ENCODE results near the gene UGT2B17.
"Not testable (repeated sequence)": the region's sequence is repeated elsewhere in the genome, so short reads cannot be mapped to it uniquely, and the experiment has no call there.

UGT2B17 gene

DNA sequence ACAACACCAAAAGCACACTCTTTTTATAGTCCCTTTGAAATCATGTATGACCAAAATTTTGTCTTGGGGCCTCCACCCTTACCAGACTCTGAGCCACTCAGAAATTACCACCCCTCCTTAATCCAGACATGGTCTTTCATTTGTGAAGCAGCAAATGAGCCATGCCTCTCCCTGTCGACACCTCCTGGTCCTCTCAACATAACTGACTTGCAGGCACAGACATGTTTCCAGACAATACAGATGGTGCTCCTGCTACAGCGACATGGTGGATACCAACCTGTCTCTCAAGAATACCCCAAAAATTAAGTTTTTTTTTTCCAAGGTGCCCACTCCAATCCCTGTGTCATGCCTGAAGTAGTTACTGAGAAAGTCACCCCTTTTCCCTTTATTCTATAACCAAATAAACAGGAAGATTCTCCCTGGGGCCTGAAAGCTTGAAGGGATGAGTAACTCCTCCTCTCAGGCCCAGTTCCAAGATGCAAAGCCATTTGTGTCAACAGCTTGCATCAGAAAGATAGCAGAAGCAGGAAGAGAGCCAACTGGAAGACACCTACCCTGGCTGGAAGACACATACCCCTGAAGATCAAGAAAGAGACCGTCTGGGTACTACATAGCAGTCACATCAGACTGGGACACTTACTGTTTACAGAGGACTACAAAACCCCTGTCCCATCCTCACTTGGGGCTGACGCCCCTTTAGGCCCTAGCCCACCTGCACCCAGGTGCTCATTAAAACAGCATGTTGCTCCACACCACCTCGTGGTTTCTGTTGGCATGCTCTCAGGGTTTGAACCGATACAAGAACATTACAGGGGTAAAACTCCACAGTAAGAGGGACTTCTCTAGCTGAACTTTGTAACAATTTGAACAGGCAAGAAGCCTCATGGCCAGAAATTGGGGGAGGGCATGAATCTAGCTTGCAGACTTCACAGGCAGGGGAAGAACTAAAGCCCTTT is 5.5 kb upstream of the UGT2B17 start:
- Histone ChIP-seq H3K36me3 (replicated peaks) (no peaks in the 10 kb centered on the region), H3K27me3 (ENCODE audit: low read depth) (no peaks in the 10 kb centered on the region), H3K4me3 (no peak overlapping the region), H3K4me1 (no peaks in the 10 kb centered on the region), H3K9me3 (no peaks in the 10 kb centered on the region)
- no peak for DNase-seq (ENCODE audit: low spot score in 2 of 2)
- in situ Hi-C loops (cut with MboI; ENCODE audit: low sequenced_read_pairs), result no loop called here

DNA sequence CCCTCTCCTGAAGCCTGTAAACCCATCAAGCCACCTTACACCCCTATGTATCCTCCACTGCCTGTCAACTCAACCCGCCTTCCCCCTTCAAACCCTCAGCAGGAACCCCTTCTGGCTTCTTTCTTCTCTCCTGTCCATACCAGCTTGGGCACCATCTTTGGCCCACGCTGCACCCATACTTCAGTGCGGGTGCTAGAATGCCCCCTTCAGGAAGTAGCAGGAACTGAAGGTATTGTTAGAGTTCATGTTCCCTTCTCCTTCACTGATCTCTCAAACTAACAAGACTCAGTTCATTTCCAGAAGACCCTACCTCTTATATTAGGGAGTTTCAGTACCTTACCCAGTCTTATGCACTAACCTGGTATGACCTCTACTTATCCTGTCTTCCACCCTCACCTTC is 1.5 kb upstream of the UGT2B17 start:
- no peak for DNase-seq (ENCODE audit: low spot score in 2 of 2)
- H3K9me3 ChIP-seq, result no peaks in the 10 kb centered on the region
- H3K27me3 ChIP-seq (ENCODE audit: low read depth), result no peaks in the 10 kb centered on the region
- no peaks in the 10 kb centered on the region for H3K36me3 ChIP-seq (replicated peaks)
- in situ Hi-C loops (cut with MboI; ENCODE audit: low sequenced_read_pairs), result no loop called here
- no peaks in the 10 kb centered on the region for H3K4me1 ChIP-seq
- H3K4me3 ChIP-seq, result no peak overlapping the region

DNA sequence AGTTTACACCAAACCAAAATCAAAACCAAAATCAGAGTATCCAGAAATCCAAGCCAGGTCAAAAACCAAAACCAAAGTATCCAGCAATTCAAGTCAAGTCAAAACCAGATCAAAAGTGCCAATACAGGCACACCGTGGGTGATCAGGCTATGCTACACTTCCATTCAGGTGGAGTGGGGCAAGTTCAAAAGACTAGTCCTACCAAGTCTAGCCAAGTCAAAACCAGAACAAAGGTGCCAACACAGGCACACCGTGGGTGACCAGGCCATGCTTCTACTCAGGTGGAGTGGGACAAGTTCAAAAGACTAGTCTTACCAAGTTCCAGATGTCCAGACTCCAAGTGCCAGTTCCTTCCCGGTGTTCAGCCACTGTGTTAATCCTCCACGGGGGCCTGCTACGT is 486 bp downstream of the UGT2B17 start:
- DNase-seq (ENCODE audit: low spot score in 2 of 2); H3K4me1 ChIP-seq; H3K27me3 ChIP-seq (ENCODE audit: low read depth); H3K36me3 ChIP-seq (replicated peaks); H3K4me3 ChIP-seq; H3K9me3 ChIP-seq; in situ Hi-C loops (cut with MboI; ENCODE audit: low sequenced_read_pairs): not testable (repeated sequence)

DNA sequence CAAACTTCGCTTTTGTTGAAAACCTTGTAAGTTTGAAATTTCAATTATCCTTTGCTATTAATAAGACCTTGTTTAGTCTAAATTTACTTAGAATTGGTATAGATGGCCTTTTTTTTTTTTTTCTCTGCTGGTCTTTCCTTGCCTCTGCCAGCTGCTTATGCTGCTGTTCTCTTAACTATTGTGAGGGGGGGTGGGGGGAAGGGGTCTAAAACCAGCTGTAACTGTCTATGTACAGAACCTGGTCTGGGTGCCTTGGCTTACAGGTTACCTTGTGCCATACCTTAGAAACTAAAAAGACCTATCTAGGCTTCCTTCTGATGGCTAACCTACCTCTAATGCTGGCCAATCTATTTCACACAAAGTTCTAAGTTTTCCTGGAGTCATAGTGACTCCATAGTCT is 1.0 kb downstream of the UGT2B17 start:
- Histone ChIP-seq H3K4me1 (no peaks in the 10 kb centered on the region), H3K36me3 (replicated peaks) (no peaks in the 10 kb centered on the region), H3K9me3 (no peaks in the 10 kb centered on the region), H3K4me3 (no peak overlapping the region), H3K27me3 (ENCODE audit: low read depth) (no peaks in the 10 kb centered on the region)
- no peak for DNase-seq (ENCODE audit: low spot score in 2 of 2)
- in situ Hi-C loops (cut with MboI; ENCODE audit: low sequenced_read_pairs), result no loop called here

DNA sequence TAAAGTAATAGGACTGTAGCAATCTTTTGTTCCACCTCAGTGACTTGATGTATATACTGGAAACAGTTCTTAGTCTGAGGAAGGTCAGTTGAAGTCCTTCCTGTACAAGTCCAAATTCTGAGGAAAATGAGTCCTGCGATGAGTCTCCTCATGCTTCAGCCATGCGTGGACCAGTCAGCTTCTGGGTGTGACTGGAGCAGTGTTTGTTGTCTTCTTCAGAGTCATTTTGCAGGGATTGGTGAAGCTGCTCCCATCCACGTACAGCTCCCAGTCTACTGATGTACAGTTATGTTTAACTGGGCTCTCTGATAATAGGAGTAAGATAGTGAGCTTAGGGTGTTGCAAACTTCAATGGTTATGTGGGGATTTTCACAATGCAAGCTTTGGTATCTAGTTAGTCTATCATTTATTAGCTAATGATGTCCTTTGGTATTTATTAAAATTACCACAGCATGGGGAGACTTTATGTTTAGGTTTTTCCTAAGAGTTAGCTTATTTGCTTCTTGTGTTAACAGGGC is 3.4 kb downstream of the UGT2B17 start:
- H3K27me3 ChIP-seq (ENCODE audit: low read depth), result no peaks in the 10 kb centered on the region
- no peak for DNase-seq (ENCODE audit: low spot score in 2 of 2)
- in situ Hi-C loops (cut with MboI; ENCODE audit: low sequenced_read_pairs), result no loop called here
- H3K4me1 ChIP-seq, result no peaks in the 10 kb centered on the region
- H3K4me3 ChIP-seq, result no peak overlapping the region
- no peaks in the 10 kb centered on the region for H3K36me3 ChIP-seq (replicated peaks)
- H3K9me3 ChIP-seq, result no peaks in the 10 kb centered on the region

DNA sequence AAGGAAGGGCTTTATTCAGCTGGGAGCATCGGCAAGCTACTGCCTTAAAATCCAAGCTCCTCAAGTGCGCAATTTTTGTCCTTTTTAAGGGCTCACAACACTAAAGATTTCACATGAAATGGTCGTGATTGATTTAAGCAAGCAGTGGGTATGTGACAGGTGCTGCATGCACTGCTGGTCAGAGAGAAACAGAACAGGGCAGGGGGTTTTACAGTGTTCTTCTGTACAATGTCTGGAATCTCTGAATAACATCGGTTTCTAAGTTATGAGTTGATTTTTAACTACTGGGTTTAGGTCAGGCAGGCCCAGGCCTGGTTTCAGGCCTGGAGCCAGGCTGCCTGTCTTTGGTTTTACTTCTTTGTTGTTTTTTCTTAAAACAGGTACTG is 6.0 kb downstream of the UGT2B17 start:
- no peak for DNase-seq (ENCODE audit: low spot score in 2 of 2)
- Histone ChIP-seq H3K4me3 (no peak overlapping the region), H3K36me3 (replicated peaks) (no peaks in the 10 kb centered on the region), H3K27me3 (ENCODE audit: low read depth) (no peaks in the 10 kb centered on the region), H3K4me1 (no peaks in the 10 kb centered on the region), H3K9me3 (no peaks in the 10 kb centered on the region)
- in situ Hi-C loops (cut with MboI; ENCODE audit: low sequenced_read_pairs), result no loop called here

DNA sequence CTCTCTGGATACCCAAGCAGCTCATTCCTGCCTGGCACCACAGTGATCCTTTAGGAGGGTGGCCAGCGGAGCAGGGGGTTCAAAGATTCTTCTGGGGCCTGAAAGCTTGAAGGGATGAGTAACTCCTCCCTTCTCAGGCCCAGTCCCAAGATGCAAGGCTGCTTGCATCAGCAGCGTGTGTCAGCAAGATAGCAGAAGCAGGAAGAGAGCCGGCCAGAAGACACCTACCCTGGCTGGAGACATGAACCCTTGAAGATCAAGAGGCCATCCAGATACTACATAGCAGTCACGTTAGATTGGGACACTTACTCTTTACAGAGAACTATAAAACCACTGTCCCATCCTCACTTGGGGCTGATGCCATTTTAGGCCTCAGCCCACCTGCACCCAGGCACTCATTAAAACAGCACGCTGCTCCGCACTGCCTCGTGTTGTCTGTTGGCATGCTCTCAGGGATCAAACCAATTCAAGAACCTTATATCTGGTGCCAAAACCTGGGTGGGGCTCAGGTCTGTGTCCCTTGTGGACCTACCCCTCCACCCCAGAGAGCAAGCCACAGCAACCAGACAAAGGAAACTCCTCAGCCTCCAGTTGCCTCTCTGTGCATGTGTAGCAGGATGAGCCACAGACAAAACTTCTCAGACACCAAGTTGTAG is 6.5 kb downstream of the UGT2B17 start:
- Histone ChIP-seq H3K27me3 (ENCODE audit: low read depth) (no peaks in the 10 kb centered on the region), H3K9me3 (no peaks in the 10 kb centered on the region), H3K4me1 (no peaks in the 10 kb centered on the region), H3K4me3 (no peak overlapping the region), H3K36me3 (replicated peaks) (no peaks in the 10 kb centered on the region)
- DNase-seq (ENCODE audit: low spot score in 2 of 2), result no peak
- in situ Hi-C loops (cut with MboI; ENCODE audit: low sequenced_read_pairs), result no loop called here

DNA sequence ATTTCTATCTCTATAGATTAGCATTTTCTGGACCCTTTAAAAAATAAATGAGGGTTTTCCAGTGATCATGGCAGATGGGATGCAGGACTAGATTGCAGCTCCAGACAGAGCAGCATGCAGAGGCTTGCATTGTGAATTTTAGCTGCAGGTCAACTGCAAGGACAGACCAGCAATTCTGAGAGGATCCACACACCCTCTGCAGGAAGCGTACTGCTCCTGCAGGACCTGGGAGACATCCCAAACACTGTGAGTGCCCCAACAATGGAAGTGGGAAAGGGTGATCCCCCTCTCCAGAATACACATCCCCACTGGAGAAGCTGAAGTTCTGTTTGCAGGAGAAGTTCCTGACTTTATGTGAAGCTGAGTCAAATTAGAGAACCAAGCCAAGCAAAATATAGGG is 7.1 kb downstream of the UGT2B17 start:
- H3K27me3 ChIP-seq (ENCODE audit: low read depth); H3K4me3 ChIP-seq; H3K9me3 ChIP-seq; H3K36me3 ChIP-seq (replicated peaks); in situ Hi-C loops (cut with MboI; ENCODE audit: low sequenced_read_pairs); H3K4me1 ChIP-seq: not testable (repeated sequence)
- DNase-seq (ENCODE audit: low spot score in 2 of 2), result peak in 1 of 2 experiments; percentile 1

DNA sequence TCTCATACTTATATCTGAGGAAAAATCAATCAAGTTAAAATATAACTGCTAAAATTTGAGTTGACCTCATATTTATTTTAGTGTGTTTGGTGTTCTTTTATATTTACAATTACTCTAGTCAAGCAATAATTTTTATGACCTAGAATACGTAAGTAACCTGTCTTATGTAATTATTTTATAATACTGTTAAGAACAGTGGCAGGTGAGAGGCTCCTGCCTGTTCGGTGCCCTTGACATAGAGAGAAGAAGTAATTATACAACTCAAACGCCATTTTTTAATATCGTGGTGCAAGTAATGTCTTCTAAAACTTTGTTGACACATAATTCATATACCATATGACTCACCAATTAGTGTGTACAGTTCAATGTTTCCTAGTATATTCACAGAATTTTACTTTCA is 7.6 kb downstream of the UGT2B17 start:
- DNase-seq (ENCODE audit: low spot score in 2 of 2); H3K9me3 ChIP-seq; H3K4me3 ChIP-seq; H3K4me1 ChIP-seq; H3K27me3 ChIP-seq (ENCODE audit: low read depth); H3K36me3 ChIP-seq (replicated peaks); in situ Hi-C loops (cut with MboI; ENCODE audit: low sequenced_read_pairs): not testable (repeated sequence)

DNA sequence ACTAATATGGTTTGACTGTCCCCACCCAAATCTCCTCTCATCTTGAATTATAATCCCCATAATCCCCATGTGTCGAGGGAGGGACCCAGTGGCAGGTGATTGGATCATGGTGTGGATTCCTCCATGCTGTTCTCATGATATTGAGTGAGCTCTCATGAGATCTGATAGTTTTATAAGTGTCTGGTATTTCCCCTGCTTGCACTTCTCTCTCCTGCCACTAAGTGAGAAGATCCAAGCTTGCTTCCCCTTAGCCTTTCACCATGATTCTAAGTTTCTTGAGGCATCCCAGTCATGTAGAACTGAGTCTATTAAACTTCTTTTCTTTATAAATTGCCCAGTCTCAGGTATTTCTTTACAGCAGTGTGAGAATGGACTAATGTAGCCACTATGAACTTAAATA is 9.8 kb downstream of the UGT2B17 start:
- H3K4me3 ChIP-seq; H3K9me3 ChIP-seq; in situ Hi-C loops (cut with MboI; ENCODE audit: low sequenced_read_pairs); H3K36me3 ChIP-seq (replicated peaks); H3K4me1 ChIP-seq; H3K27me3 ChIP-seq (ENCODE audit: low read depth): not testable (repeated sequence)
- DNase-seq (ENCODE audit: low spot score in 2 of 2), result peak; percentile 1 to 2

DNA sequence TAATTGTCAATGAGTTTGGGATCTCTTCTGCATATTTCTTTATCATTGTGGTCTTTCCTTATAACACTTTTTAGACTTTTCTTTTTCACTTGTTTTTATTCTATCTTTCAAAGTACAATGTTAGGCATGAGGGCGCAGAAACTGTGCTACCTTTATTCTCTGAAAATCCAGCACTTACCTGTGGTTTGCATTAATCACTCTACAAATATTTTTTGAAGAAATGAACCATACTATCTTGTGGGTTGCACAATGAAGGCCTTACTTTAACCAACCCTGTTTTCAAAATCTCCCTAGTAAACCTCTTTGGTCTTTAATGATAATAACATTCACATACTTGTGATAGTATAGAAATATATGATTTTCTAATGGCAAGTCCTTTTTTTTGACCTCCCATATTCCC is 11.0 kb downstream of the UGT2B17 start:
- H3K4me1 ChIP-seq; H3K36me3 ChIP-seq (replicated peaks); H3K4me3 ChIP-seq; DNase-seq (ENCODE audit: low spot score in 2 of 2); in situ Hi-C loops (cut with MboI; ENCODE audit: low sequenced_read_pairs); H3K9me3 ChIP-seq; H3K27me3 ChIP-seq (ENCODE audit: low read depth): not testable (repeated sequence)

DNA sequence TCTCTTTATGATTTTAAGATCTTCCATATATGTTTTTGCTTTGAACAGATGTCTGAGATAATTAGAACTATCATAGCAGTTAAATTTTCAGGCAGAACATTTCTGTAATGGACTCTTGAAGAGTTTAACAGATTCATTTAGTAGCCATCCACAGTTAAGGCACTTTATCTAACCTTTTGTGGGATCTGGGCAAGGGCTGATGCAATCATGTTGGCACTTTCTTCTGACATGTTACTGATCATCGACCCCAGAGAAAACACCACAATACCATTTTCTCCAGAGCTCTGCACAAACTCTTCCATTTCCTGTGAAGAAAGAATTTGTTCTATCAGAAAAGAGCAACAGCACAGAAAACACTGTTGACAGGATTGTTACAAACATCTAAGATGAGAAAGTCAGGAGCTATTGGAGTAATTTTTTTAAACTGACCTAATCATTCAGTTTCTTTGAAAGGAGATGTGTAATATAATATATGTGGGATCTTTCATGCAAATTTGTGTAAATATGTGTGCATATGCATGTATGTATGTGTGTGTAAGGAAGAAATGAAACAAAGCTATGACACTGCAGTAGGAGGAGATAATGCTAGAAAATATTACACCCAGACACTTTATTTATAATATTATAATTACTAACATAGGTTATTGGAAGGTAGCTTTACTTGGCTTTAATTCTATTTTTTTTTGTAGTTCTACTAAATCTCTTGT is 15.6 kb downstream of the UGT2B17 start:
- H3K4me3 ChIP-seq; H3K9me3 ChIP-seq; H3K36me3 ChIP-seq (replicated peaks); DNase-seq (ENCODE audit: low spot score in 2 of 2); in situ Hi-C loops (cut with MboI; ENCODE audit: low sequenced_read_pairs); H3K27me3 ChIP-seq (ENCODE audit: low read depth); H3K4me1 ChIP-seq: not testable (repeated sequence)

DNA sequence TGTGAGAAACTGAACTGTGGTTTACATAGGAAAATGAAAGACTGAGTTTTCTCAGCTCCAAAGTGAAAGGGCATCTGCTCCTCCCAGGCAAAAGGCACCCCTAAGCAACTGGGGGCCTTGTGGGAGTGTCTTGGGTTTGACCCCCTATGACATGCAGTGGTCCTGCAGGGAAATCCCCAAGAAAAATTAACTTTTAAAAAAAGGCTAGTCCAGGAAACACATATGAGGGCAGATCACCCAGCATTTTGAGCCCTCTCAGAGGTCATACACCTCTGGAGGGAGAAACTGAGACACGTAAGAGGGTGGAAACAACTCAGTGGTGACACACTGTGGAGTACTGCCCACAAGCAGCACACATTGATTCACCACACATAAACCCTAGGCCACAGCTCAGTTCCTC is 22.3 kb downstream of the UGT2B17 start:
- H3K36me3 ChIP-seq (replicated peaks); H3K27me3 ChIP-seq (ENCODE audit: low read depth); in situ Hi-C loops (cut with MboI; ENCODE audit: low sequenced_read_pairs); H3K4me1 ChIP-seq; H3K4me3 ChIP-seq; DNase-seq (ENCODE audit: low spot score in 2 of 2); H3K9me3 ChIP-seq: not testable (repeated sequence)

Data from HAP-1 (cell line).